Endodermal cell (in vitro differentiated cells): ENCODE measurements around the gene DYNC1LI2. TPM values are rescaled to one million over a fixed set of nuclear protein-coding genes. Genes with fewer than 3 reads are reported as not detected.

Experiments used
- DNase-seq: peaks from one replicate; pipeline ENCODE4 v3.0.0-alpha.2; 2017
- H3K27ac ChIP-seq: 2 replicates; pipeline ENCODE4 v1.5.1; 2013; ENCODE audit warnings: mild to moderate bottlenecking, low read depth, low read length, moderate library complexity
- H3K27me3 ChIP-seq: 2 replicates; pipeline ENCODE4 v1.6.1; 2013; ENCODE audit warnings: mild to moderate bottlenecking, low read length, moderate library complexity; ENCODE audit not compliant: insufficient read depth, control insufficient read depth, poor library complexity, severe bottlenecking
- H3K36me3 ChIP-seq: 2 replicates; pipeline ENCODE4 v1.7.0; 2013; ENCODE audit warnings: mild to moderate bottlenecking, low read length, moderate library complexity; ENCODE audit not compliant: control insufficient read depth, insufficient read depth
- H3K4me1 ChIP-seq: one replicate; pipeline ENCODE4 v1.7.0; 2013; ENCODE audit warnings: low read length; ENCODE audit not compliant: control insufficient read depth, insufficient read depth
- H3K4me3 ChIP-seq: 2 replicates; pipeline ENCODE4 v1.5.1; 2013; ENCODE audit warnings: mild to moderate bottlenecking, low read length, moderate library complexity
- H3K9ac ChIP-seq: 2 replicates; pipeline ENCODE4 v1.6.1; 2013; ENCODE audit warnings: mild to moderate bottlenecking, low read length, moderate library complexity; ENCODE audit not compliant: poor library complexity, severe bottlenecking; ENCODE audit errors: extremely low read depth
- H3K9me3 ChIP-seq: 2 replicates; pipeline ENCODE4 v1.6.1; 2013; ENCODE audit warnings: mild to moderate bottlenecking, low read length, moderate library complexity; ENCODE audit not compliant: control insufficient read depth
- H3K27ac Mint-ChIP-seq: 2 replicates; pipeline ENCODE4 v1.8.0; 2020; ENCODE audit warnings: mixed read lengths
- H3K27me3 Mint-ChIP-seq: 2 replicates; pipeline ENCODE4 v1.8.0; 2021; ENCODE audit warnings: mild to moderate bottlenecking, mixed read lengths; ENCODE audit not compliant: insufficient read depth
- H3K36me3 Mint-ChIP-seq: 2 replicates; pipeline ENCODE4 v1.8.0; 2020; ENCODE audit warnings: low read depth, mixed read lengths
- H3K4me1 Mint-ChIP-seq: 2 replicates; pipeline ENCODE4 v1.8.0; 2020; ENCODE audit warnings: mixed read lengths
- H3K4me3 Mint-ChIP-seq: 2 replicates; pipeline ENCODE4 v1.8.0; 2020; ENCODE audit warnings: mild to moderate bottlenecking, moderate library complexity, mixed read lengths
- H3K9me3 Mint-ChIP-seq: 2 replicates; pipeline ENCODE4 v1.8.0; 2020; ENCODE audit warnings: mild to moderate bottlenecking, mixed read lengths
- CTCF ChIP-seq: fragments of 200-600 bp; sonication (generic); conservative IDR thresholded peaks from 2 replicates; pipeline ENCODE4 v1.5.0; 2021; ENCODE audit warnings: antibody characterized with exemption, mild to moderate bottlenecking
- WGBS, 2 experiments: methylation state at CpG; one replicate each; pipeline versions ENCODE4 v1.1.5 to v1.1.7; 2013; ENCODE audit warnings: missing lambda C conversion rate in 2 of 2, mixed read lengths in 1 of 2; ENCODE audit not compliant: insufficient coverage in 1 of 2, insufficient read length in 1 of 2; 5-methylcytosine and 5-hydroxymethylcytosine counted together
- total RNA-seq, 2 donors: library from RNA; stranded (reverse); fragmentation: NEBNext Ultra II Directional in 1 of 2; extraction: Animal tissue kit (Norgen Biotek cat#: 25700) in 1 of 2; gene quantifications; 2 replicates in 1 of 2; 3 replicates in 1 of 2; pipeline ENCODE4 v1.2.1, GENCODE V29; 2021

The DYNC1LI2 gene
- total RNA-seq, 2 donors from 2014 or later, result 89.5 to 95.9 TPM

DNA sequence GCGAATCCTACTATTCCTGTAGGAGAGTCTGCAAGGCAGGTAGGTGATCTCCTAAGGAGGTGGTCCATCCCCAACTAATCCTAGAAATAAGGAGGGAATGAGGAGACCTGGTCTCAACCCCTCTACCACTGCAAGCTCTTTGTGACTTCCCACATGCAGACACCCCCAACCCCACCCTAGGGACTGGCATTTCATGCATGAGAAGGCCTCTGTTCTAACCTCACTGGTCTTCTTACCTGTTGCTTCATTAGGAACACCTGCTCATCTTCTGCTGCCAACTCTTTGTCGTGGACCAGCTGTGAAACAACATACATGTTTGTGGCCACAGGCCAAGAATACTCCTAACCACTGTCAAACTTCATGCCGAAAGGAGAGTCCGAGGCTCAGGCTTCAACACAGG, 22.6 kb downstream of the DYNC1LI2 start:
- Histone ChIP-seq H3K36me3 (peaks cover 85% of the 10 kb centered on the region), H3K27me3 (no peaks in the 10 kb centered on the region), H3K27ac (no peak overlapping the region), H3K9ac (no peak overlapping the region), H3K4me1 (peaks cover 6% of the 10 kb centered on the region), H3K9me3 (no peaks in the 10 kb centered on the region), H3K4me3 (no peak overlapping the region)
- Mint-ChIP-seq H3K27ac (peak overlapping the region; percentile 2), H3K27me3 (no peaks in the 10 kb centered on the region), H3K36me3 (peaks cover 81% of the 10 kb centered on the region), H3K4me3 (no peak overlapping the region), H3K9me3 (no peaks in the 10 kb centered on the region), H3K4me1 (peaks cover 16% of the 10 kb centered on the region)
- DNase-seq, result no peak
- 93 to 97% methylated on average over 3 to 4 of the region's 4 CpGs for WGBS, 2 experiments
- TF ChIP-seq CTCF, result no peak

- no peaks in the 10 kb centered on the region for H3K9me3 Mint-ChIP-seq
- no peak for DNase-seq
- H3K36me3 ChIP-seq, result peaks cover 85% of the 10 kb centered on the region
- TF ChIP-seq CTCF, result peak; percentile 83
- no peak overlapping the region for H3K27ac ChIP-seq
- no peaks in the 10 kb centered on the region for H3K27me3 Mint-ChIP-seq
- H3K9ac ChIP-seq, result no peak overlapping the region
- no peaks in the 10 kb centered on the region for H3K27me3 ChIP-seq
- no peak overlapping the region for H3K27ac Mint-ChIP-seq
- no peak overlapping the region for H3K4me3 Mint-ChIP-seq
- H3K9me3 ChIP-seq, result no peaks in the 10 kb centered on the region
- peaks cover 6% of the 10 kb centered on the region for H3K4me1 ChIP-seq
- H3K4me3 ChIP-seq, result no peak overlapping the region
- H3K36me3 Mint-ChIP-seq, result peaks cover 81% of the 10 kb centered on the region
- peaks cover 16% of the 10 kb centered on the region for H3K4me1 Mint-ChIP-seq
- 69 to 80% methylated on average over 1 to 3 of the region's 3 CpGs for WGBS, 2 experiments
These were observed 23.2 kb downstream of the DYNC1LI2 start for GRCh38 chr16:66728117-66728787.

- no peak for DNase-seq
- Histone ChIP-seq H3K4me3 (no peak overlapping the region), H3K27me3 (no peaks in the 10 kb centered on the region), H3K9me3 (no peaks in the 10 kb centered on the region), H3K4me1 (peaks cover 3% of the 10 kb centered on the region), H3K36me3 (peaks cover 70% of the 10 kb centered on the region), H3K9ac (no peak overlapping the region), H3K27ac (no peak overlapping the region)
- Mint-ChIP-seq H3K27me3 (no peaks in the 10 kb centered on the region), H3K9me3 (no peaks in the 10 kb centered on the region), H3K4me1 (peaks cover 5% of the 10 kb centered on the region), H3K36me3 (peaks cover 66% of the 10 kb centered on the region), H3K4me3 (no peak overlapping the region), H3K27ac (no peak overlapping the region)
- WGBS, 2 experiments, result 83 to 93% methylated on average over 2 to 3 of the region's 3 CpGs
- no peak for TF ChIP-seq CTCF
These were observed 30.6 kb downstream of the DYNC1LI2 start for GRCh38 chr16:66720766-66721165.
